H1 (cell line): ENCODE results near the gene AP2A2. TPM values are rescaled to one million over a fixed set of nuclear protein-coding genes. Genes with fewer than 3 reads are reported as not detected.

ENCODE experiments used
- CTCF ChIA-PET: fragments of 300-600 bp; sonication (Branson Sonifier 250); formaldehyde crosslinking; loops from one replicate; lab custom pipeline; 2021; ENCODE audit not compliant: partially characterized antibody; lab: Charles Lee
- POLR2A ChIA-PET: fragments of 300-600 bp; sonication (Branson Sonifier 250); formaldehyde crosslinking; loops from one replicate; lab custom pipeline; 2021; ENCODE audit warnings: inconsistent platforms; ENCODE audit not compliant: partially characterized antibody; lab: Charles Lee
- DNase-seq, 2 experiments: peaks; one replicate each; pipeline versions ENCODE4 v3.0.0 to v3.0.0-alpha.2; 2010 to 2022; ENCODE audit warnings: low spot score in 2 of 2, low read depth in 1 of 2, mixed read lengths in 1 of 2
- FAIRE-seq: peaks from 2 replicates; lab custom pipeline; 2011; peaks lifted over from hg19 to GRCh38; lab: Jason Lieb, UNC
- H2AFZ ChIP-seq: 2 replicates; pipeline ENCODE4 v1.8.1; 2012; ENCODE audit warnings: low read length, inconsistent platforms
- H2AK5ac ChIP-seq: 2 replicates; pipeline ENCODE4 v1.6.1; 2013; ENCODE audit warnings: low read depth, low read length
- H2BK120ac ChIP-seq: replicated peaks from 2 replicates; pipeline ENCODE3; 2013; ENCODE audit warnings: low read depth, low read length, inconsistent platforms
- H2BK12ac ChIP-seq: 2 replicates; pipeline ENCODE4 v1.6.1; 2013; ENCODE audit warnings: low read depth, low read length
- H2BK15ac ChIP-seq: 2 replicates; pipeline ENCODE4 v1.6.1; 2013; ENCODE audit warnings: low read length
- H2BK20ac ChIP-seq: 2 replicates; pipeline ENCODE4 v1.6.1; 2013; ENCODE audit warnings: low read length
- H2BK5ac ChIP-seq: 2 replicates; pipeline ENCODE4 v1.6.1; 2013; ENCODE audit warnings: low read depth, low read length
- H3K14ac ChIP-seq: 2 replicates; pipeline ENCODE4 v1.6.1; 2013; ENCODE audit warnings: inconsistent platforms; ENCODE audit not compliant: insufficient read length
- H3K18ac ChIP-seq: 2 replicates; pipeline ENCODE4 v1.6.1; 2013; ENCODE audit warnings: low read length; ENCODE audit errors: extremely low read depth
- H3K23ac ChIP-seq: 2 replicates; pipeline ENCODE4 v1.6.1; 2013; ENCODE audit warnings: inconsistent platforms; ENCODE audit not compliant: insufficient read length
- H3K23me2 ChIP-seq: 2 replicates; pipeline ENCODE4 v1.6.1; 2013; ENCODE audit warnings: low read depth, low read length
- H3K27ac ChIP-seq: 2 replicates; pipeline ENCODE4 v1.6.1; 2011; ENCODE audit warnings: low read depth, low read length, inconsistent platforms
- H3K27me3 ChIP-seq, 4 experiments: replicated peaks in 1 of 4; 1 replicate in 1 of 4; 2 replicates in 3 of 4; pipeline versions ENCODE4 v1.6.1 to v1.8.1; 2011 to 2013; ENCODE audit warnings: low read length in 3 of 4, mild to moderate bottlenecking in 3 of 4, inconsistent platforms in 2 of 4, mixed read lengths in 2 of 4, moderate library complexity in 1 of 4; ENCODE audit not compliant: control insufficient read depth in 3 of 4, insufficient read depth in 3 of 4; ENCODE audit errors: extremely low read depth in 1 of 4
- H3K36me3 ChIP-seq, 4 experiments: 2 replicates each; pipeline versions ENCODE4 v1.6.1 to v1.8.1; 2011 to 2013; ENCODE audit warnings: mild to moderate bottlenecking in 4 of 4, low read length in 3 of 4, moderate library complexity in 2 of 4, control low read depth in 1 of 4, inconsistent platforms in 1 of 4; ENCODE audit not compliant: insufficient read depth in 4 of 4, control insufficient read depth in 2 of 4
- H3K4ac ChIP-seq: replicated peaks from 2 replicates; pipeline ENCODE3; 2013; ENCODE audit warnings: low read length, low read depth, mixed read lengths, inconsistent platforms; ENCODE audit not compliant: insufficient read length
- H3K4me1 ChIP-seq, 4 experiments: replicated peaks in 1 of 4; 1 replicate in 1 of 4; 2 replicates in 3 of 4; pipeline versions ENCODE4 v1.6.1 to v1.8.1; 2011 to 2013; ENCODE audit warnings: low read length in 3 of 4, inconsistent platforms in 2 of 4, mixed read lengths in 1 of 4; ENCODE audit not compliant: insufficient read depth in 4 of 4, control insufficient read depth in 3 of 4
- H3K4me2 ChIP-seq, 2 experiments: 2 replicates each; pipeline versions ENCODE4 v1.6.1 to v1.8.1; 2011 to 2013; ENCODE audit warnings: low read depth in 2 of 2, low read length in 2 of 2, control low read depth in 1 of 2, inconsistent platforms in 1 of 2, mild to moderate bottlenecking in 1 of 2; ENCODE audit not compliant: insufficient read depth in 1 of 2
- H3K4me3 ChIP-seq, 4 experiments: fragments of 200-600, 300-600 bp in 1 of 4; sonication (generic), shearing (Covaris generic), sonication (Bioruptor Twin) in 1 of 4; 2 replicates each; pipeline versions ENCODE4 v1.5.1 to v1.8.1; 2011 to 2016; ENCODE audit warnings: low read length in 4 of 4, low read depth in 3 of 4, control low read depth in 2 of 4, inconsistent platforms in 2 of 4, mild to moderate bottlenecking in 2 of 4, mixed read lengths in 1 of 4, moderate library complexity in 1 of 4; ENCODE audit not compliant: insufficient read depth in 2 of 4; ENCODE audit errors: extremely low read depth in 1 of 4
- H3K56ac ChIP-seq: replicated peaks from 2 replicates; pipeline ENCODE3; 2013; ENCODE audit warnings: low read depth, mild to moderate bottlenecking, mixed read lengths, low read length, inconsistent platforms; ENCODE audit not compliant: insufficient read length
- H3K79me1 ChIP-seq: 2 replicates; pipeline ENCODE4 v1.6.1; 2013; ENCODE audit warnings: low read depth, low read length, control low read depth
- H3K79me2 ChIP-seq, 2 experiments: 2 replicates each; pipeline versions ENCODE4 v1.6.1 to v1.8.1; 2012 to 2013; ENCODE audit warnings: low read length in 2 of 2, mild to moderate bottlenecking in 2 of 2, inconsistent platforms in 1 of 2; ENCODE audit not compliant: insufficient read depth in 2 of 2, control insufficient read depth in 1 of 2
- H3K9ac ChIP-seq, 4 experiments: replicated peaks in 1 of 4; 1 replicate in 1 of 4; 2 replicates in 3 of 4; pipeline versions ENCODE4 v1.6.1 to v1.8.1; 2011 to 2013; ENCODE audit warnings: low read depth in 3 of 4, low read length in 3 of 4, control low read depth in 2 of 4, mild to moderate bottlenecking in 2 of 4, moderate library complexity in 2 of 4, inconsistent platforms in 1 of 4; ENCODE audit errors: extremely low read depth in 1 of 4
- H3K9me3 ChIP-seq, 2 experiments: 2 replicates each; pipeline versions ENCODE4 v1.6.1 to v1.8.1; 2012 to 2013; ENCODE audit warnings: mild to moderate bottlenecking in 2 of 2, moderate library complexity in 2 of 2, control low read depth in 1 of 2, inconsistent platforms in 1 of 2, low read depth in 1 of 2, low read length in 1 of 2, mixed read lengths in 1 of 2; ENCODE audit not compliant: insufficient read depth in 2 of 2
- H4K20me1 ChIP-seq, 2 experiments: replicated peaks in 1 of 2; 2 replicates each; pipeline versions ENCODE3 to v1.8.1; 2011 to 2013; ENCODE audit warnings: inconsistent platforms in 2 of 2, low read length in 2 of 2, mild to moderate bottlenecking in 1 of 2; ENCODE audit not compliant: insufficient read depth in 2 of 2, control insufficient read depth in 1 of 2
- H4K5ac ChIP-seq: 2 replicates; pipeline ENCODE4 v1.6.1; 2013; ENCODE audit warnings: low read length, low read depth, mixed read lengths, inconsistent platforms; ENCODE audit not compliant: insufficient read length
- H4K8ac ChIP-seq: 2 replicates; pipeline ENCODE4 v1.8.0; 2013; ENCODE audit warnings: mild to moderate bottlenecking, moderate library complexity, low read length, inconsistent platforms; ENCODE audit not compliant: insufficient read depth; ENCODE audit errors: extremely low read depth
- H4K91ac ChIP-seq: replicated peaks from 2 replicates; pipeline ENCODE3; 2013; ENCODE audit warnings: low read length, mixed read lengths, inconsistent platforms; ENCODE audit not compliant: insufficient read length
- CTBP2 ChIP-seq: IDR thresholded peaks from 2 replicates; pipeline ENCODE4 v1.7.0; 2011; ENCODE audit warnings: borderline replicate concordance, mild to moderate bottlenecking, moderate library complexity, mixed read lengths, low read length; ENCODE audit not compliant: insufficient read depth, insufficient read length
- EZH2 ChIP-seq: fragments of 200-600 bp; sonication (generic); IDR thresholded peaks from 2 replicates; pipeline ENCODE4 v1.7.1; 2012; ENCODE audit warnings: low read depth, mild to moderate bottlenecking, moderate library complexity, low read length, inconsistent platforms; ENCODE audit not compliant: severe bottlenecking
- HDAC6 ChIP-seq: IDR thresholded peaks from one replicate; pipeline ENCODE4 v1.7.1; 2012; ENCODE audit warnings: low read depth, mild to moderate bottlenecking, inconsistent platforms, low read length, moderate library complexity
- MAFK ChIP-seq: IDR thresholded peaks from 2 replicates; pipeline ENCODE4 v1.6.1; 2012; ENCODE audit warnings: low read depth, mild to moderate bottlenecking, improper control_type of control experiment, low read length
- POLR2AphosphoS5 ChIP-seq: IDR thresholded peaks from 2 replicates; pipeline ENCODE4 v1.6.1; 2011; ENCODE audit warnings: low read depth, low read length
- POU5F1 ChIP-seq: IDR thresholded peaks from 2 replicates; pipeline ENCODE4 v1.6.1; 2011; ENCODE audit warnings: low read depth, mild to moderate bottlenecking, low read length, moderate library complexity
- SIRT6 ChIP-seq: IDR thresholded peaks from one replicate; pipeline ENCODE4 v1.7.1; 2012; ENCODE audit warnings: low read length, inconsistent platforms
- SP4 ChIP-seq: IDR thresholded peaks from 2 replicates; pipeline ENCODE4 v1.6.1; 2012; ENCODE audit warnings: low read length, inconsistent platforms
- SRF ChIP-seq: IDR thresholded peaks from 2 replicates; pipeline ENCODE4 v1.6.1; 2011; ENCODE audit warnings: mild to moderate bottlenecking, low read depth, low read length, moderate library complexity
- TEAD4 ChIP-seq: IDR thresholded peaks from 2 replicates; pipeline ENCODE4 v1.6.1; 2012; ENCODE audit warnings: low read depth, low read length, inconsistent platforms, mixed read lengths
- ZNF274 ChIP-seq: IDR thresholded peaks from 2 replicates; pipeline ENCODE4 v1.7.0; 2012; ENCODE audit warnings: low read length, borderline replicate concordance; ENCODE audit errors: extremely low read depth
- WGBS, 2 experiments: shearing (Covaris generic) in 1 of 2; methylation state at CpG; one replicate each; pipeline versions ENCODE4 v1.1.6 to v1.1.7; 2013 to 2015; ENCODE audit warnings: low lambda C conversion rate in 2 of 2, mixed read lengths in 2 of 2, inconsistent platforms in 1 of 2, low coverage in 1 of 2, missing lambda C conversion rate in 1 of 2; ENCODE audit not compliant: insufficient replicate concordance in 2 of 2, insufficient coverage in 1 of 2, insufficient read length in 1 of 2; ENCODE audit errors: extremely low coverage in 1 of 2, missing lambda C conversion rate in 1 of 2; 5-methylcytosine and 5-hydroxymethylcytosine counted together
- polyA plus RNA-seq, 7 experiments: library from polyadenylated mRNA; depleted of rRNA in 3 of 7; stranded (reverse) in 5 of 7; unstranded in 2 of 7; fragments of >200 nt in 5 of 7; fragments of 200-250 nt in 2 of 7; gene quantifications; 1 replicate in 5 of 7; 2 replicates in 1 of 7; 4 replicates in 1 of 7; pipeline versions ENCODE4 v1.2.1 to v1.2.3, GENCODE V29; 2011 to 2013; ENCODE audit warnings: missing spikeins in 2 of 7, mixed read lengths in 2 of 7
- total RNA-seq: library from RNA; stranded (reverse); fragmentation: NEBNext Ultra II Directional; extraction: Animal tissue kit (Norgen Biotek cat#: 25700); gene quantifications from 2 replicates; pipeline ENCODE4 v1.2.1, GENCODE V29; 2021
- TF ChIP-seq, protein P1 (sequence below): IDR thresholded peaks from 2 replicates; pipeline ENCODE4 v1.6.1; 2012; ENCODE audit warnings: low read length, inconsistent platforms
- TF ChIP-seq, protein P2 (sequence below): IDR thresholded peaks from 2 replicates; pipeline ENCODE4 v1.6.1; 2012; ENCODE audit warnings: inconsistent platforms

Gene AP2A2
- total and polyA plus RNA-seq, 2 of the 8 experiments (the other 6 are each of a cell fraction or from before 2014, with no cell fraction given) = 50.0 to 65.0 TPM

DNA sequence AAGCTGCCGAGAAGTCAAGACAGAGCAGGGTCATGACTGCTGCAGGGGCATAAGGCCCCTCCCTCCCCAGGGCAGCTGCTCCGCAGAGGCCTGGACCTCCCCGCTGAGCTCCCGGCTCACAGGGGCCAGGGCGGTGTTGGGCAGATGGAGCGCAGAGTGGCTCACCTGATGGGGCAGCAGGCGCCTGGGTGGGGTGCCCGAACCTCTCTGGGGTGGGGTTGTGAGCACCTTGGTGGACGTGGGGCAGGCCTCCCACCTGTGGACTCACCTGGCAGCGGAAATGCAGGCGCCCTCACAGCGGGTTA, 87.9 kb downstream of the AP2A2 start:
- POLR2A ChIA-PET = interaction anchor here (0.7 to 1.7 kb wide), 2 partner anchors 17 to 123 kb away, joined by 3 to 4 read pairs; no protein-coding TSS in a partner anchor
- Histone ChIP-seq H2AFZ (no peak overlapping the region), H3K36me3 (peaks cover 11 to 24% (median 22%) of the 10 kb centered on the region in 4 experiments), H2BK15ac (no peak overlapping the region), H3K4me3 (no peak overlapping the region), H3K18ac (no peak overlapping the region), H4K91ac (no peak overlapping the region), H3K27ac (no peak overlapping the region), H3K9ac (no peak overlapping the region), H3K79me1 (peaks cover 12% of the 10 kb centered on the region), H3K27me3 (peaks cover 0 to 2% (median 0%) of the 10 kb centered on the region in 4 experiments; a peak in 1 of 7 replicates), H3K14ac (no peak overlapping the region), H3K23me2 (peaks cover 5% of the 10 kb centered on the region; the same call in 1 of the 2 replicates), H4K8ac (no peak overlapping the region), H3K4me2 (no peak overlapping the region), H2BK12ac (no peak overlapping the region), H3K79me2 (no peaks in the 10 kb centered on the region), H2AK5ac (no peak overlapping the region), H3K9me3 (peaks cover 5 to 9% of the 10 kb centered on the region in 2 experiments; a peak in 2 of 4 replicates), H3K4me1 (no peaks in the 10 kb centered on the region), H4K20me1 (peaks cover 3 to 9% of the 10 kb centered on the region in 2 experiments), H2BK120ac (no peak overlapping the region), H3K4ac (no peak overlapping the region), H3K56ac (no peak overlapping the region), H4K5ac (no peak overlapping the region), H3K23ac (no peak overlapping the region), H2BK5ac (no peak overlapping the region), H2BK20ac (no peak overlapping the region)
- DNase-seq (no peak), FAIRE-seq (no peak)
- 94% methylated on average over 11 of the region's 12 CpGs; no CpG with 5 or more reads in 1 of the 2 experiments for WGBS, 2 experiments
- CTCF ChIA-PET = interaction anchor here (0.9 to 1.0 kb wide), 2 partner anchors 38 to 45 kb away, joined by 3 to 4 read pairs; no protein-coding TSS in a partner anchor
- TF ChIP-seq SIRT6 (no peak), POU5F1 (no peak), SP4 (no peak), TEAD4 (no peak), ZNF274 (no peak), EZH2 (no peak), POLR2AphosphoS5 (no peak), CTBP2 (no peak), SRF (no peak), HDAC6 (no peak), MAFK (no peak)
- TF ChIP-seq, protein P1, sequence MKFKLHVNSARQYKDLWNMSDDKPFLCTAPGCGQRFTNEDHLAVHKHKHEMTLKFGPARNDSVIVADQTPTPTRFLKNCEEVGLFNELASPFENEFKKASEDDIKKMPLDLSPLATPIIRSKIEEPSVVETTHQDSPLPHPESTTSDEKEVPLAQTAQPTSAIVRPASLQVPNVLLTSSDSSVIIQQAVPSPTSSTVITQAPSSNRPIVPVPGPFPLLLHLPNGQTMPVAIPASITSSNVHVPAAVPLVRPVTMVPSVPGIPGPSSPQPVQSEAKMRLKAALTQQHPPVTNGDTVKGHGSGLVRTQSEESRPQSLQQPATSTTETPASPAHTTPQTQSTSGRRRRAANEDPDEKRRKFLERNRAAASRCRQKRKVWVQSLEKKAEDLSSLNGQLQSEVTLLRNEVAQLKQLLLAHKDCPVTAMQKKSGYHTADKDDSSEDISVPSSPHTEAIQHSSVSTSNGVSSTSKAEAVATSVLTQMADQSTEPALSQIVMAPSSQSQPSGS = no peak
- TF ChIP-seq, protein P2, sequence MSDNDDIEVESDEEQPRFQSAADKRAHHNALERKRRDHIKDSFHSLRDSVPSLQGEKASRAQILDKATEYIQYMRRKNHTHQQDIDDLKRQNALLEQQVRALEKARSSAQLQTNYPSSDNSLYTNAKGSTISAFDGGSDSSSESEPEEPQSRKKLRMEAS = no peak
